HepG2 (cell line): ENCODE results near the gene SMARCA4. TPM values are rescaled to one million over a fixed set of nuclear protein-coding genes. Genes with fewer than 3 reads are reported as not detected.

Experiments used
- ATAC-seq: fragments of 200-7000 bp; cut with Tn5 transposase; 3 replicates; pipeline ENCODE4 v1.9.1; 2020; ENCODE audit warnings: mild to moderate bottlenecking, moderate library complexity
- BruUV-seq: library from RNA; stranded (reverse); fragments of 400-500 nt; replicated peaks from 2 replicates; lab custom pipeline; 2021; lab: Mats Ljungman, UMichigan
- CTCF ChIA-PET: fragments of 300-600 bp; formaldehyde crosslinking; extraction: SDS; loops from one replicate; lab custom pipeline; 2021; ENCODE audit warnings: low total read pairs, inconsistent platforms, low intra/inter-chr PET ratio; lab: Yijun Ruan, JAX
- POLR2A ChIA-PET: fragments of 350-600 bp; sonication (Branson Sonifier 250); formaldehyde crosslinking; loops from one replicate; lab custom pipeline; 2020; ENCODE audit warnings: antibody characterized with exemption, inconsistent platforms; lab: Yijun Ruan, JAX
- DNase-seq: peaks from one replicate; pipeline ENCODE4 v3.0.0-alpha.2; 2015; ENCODE audit warnings: low spot score
- FAIRE-seq: peaks from 3 replicates; lab custom pipeline; 2011; peaks lifted over from hg19 to GRCh38; lab: Jason Lieb, UNC
- H2AFZ ChIP-seq: one replicate; pipeline ENCODE4 v1.6.1; 2011; ENCODE audit warnings: low read length, inconsistent platforms
- H3K27ac ChIP-seq: fragments of 300-600 bp; 3 replicates; pipeline ENCODE4 v1.8.0; 2011; ENCODE audit warnings: mixed run types, mild to moderate bottlenecking, mixed read lengths, low read length, inconsistent platforms; ENCODE audit not compliant: insufficient read depth; ENCODE audit errors: extremely low read length
- H3K27me3 ChIP-seq, 2 experiments: fragments of 200-600 bp in 1 of 2; 2 replicates in 1 of 2; 3 replicates in 1 of 2; pipeline versions ENCODE4 v1.6.0 to v1.8.0; 2011; ENCODE audit warnings: low read length in 2 of 2, mild to moderate bottlenecking in 2 of 2, moderate library complexity in 2 of 2, inconsistent platforms in 1 of 2; ENCODE audit not compliant: insufficient read depth in 2 of 2, control insufficient read depth in 1 of 2
- H3K36me3 ChIP-seq, 2 experiments: fragments of 200-600 bp in 1 of 2; replicated peaks in 1 of 2; 2 replicates in 1 of 2; 3 replicates in 1 of 2; pipeline versions ENCODE4 v1.5.1 to v1.8.0; 2011; ENCODE audit warnings: low read length in 2 of 2, inconsistent platforms in 1 of 2; ENCODE audit not compliant: insufficient read depth in 2 of 2, control insufficient read depth in 1 of 2
- H3K4me1 ChIP-seq: 2 replicates; pipeline ENCODE4 v1.5.1; 2012; ENCODE audit warnings: low read length, inconsistent platforms; ENCODE audit not compliant: insufficient read depth
- H3K4me2 ChIP-seq: 2 replicates; pipeline ENCODE4 v1.6.0; 2011; ENCODE audit warnings: low read depth, low read length, inconsistent platforms
- H3K4me3 ChIP-seq, 3 experiments: fragments of 200-600 bp in 1 of 3; sonication (generic), shearing (Covaris generic) in 1 of 3; replicated peaks in 1 of 3; 2 replicates each; pipeline ENCODE4 v1.5.1; 2011 to 2016; ENCODE audit warnings: low read length in 3 of 3, inconsistent platforms in 2 of 3, low read depth in 2 of 3, mild to moderate bottlenecking in 2 of 3, control low read depth in 1 of 3, mixed read lengths in 1 of 3; ENCODE audit not compliant: insufficient read depth in 1 of 3
- H3K79me2 ChIP-seq: one replicate; pipeline ENCODE4 v1.6.1; 2011; ENCODE audit warnings: low read length, inconsistent platforms; ENCODE audit not compliant: insufficient read depth
- H3K9ac ChIP-seq: 2 replicates; pipeline ENCODE4 v1.6.0; 2011; ENCODE audit warnings: mild to moderate bottlenecking, low read depth, low read length, inconsistent platforms; ENCODE audit not compliant: insufficient read depth
- H3K9me3 ChIP-seq: 2 replicates; pipeline ENCODE4 v1.5.1; 2012; ENCODE audit warnings: mild to moderate bottlenecking, low read length
- H4K20me1 ChIP-seq: 2 replicates; pipeline ENCODE4 v1.6.0; 2011; ENCODE audit warnings: inconsistent platforms, mild to moderate bottlenecking, low read length, moderate library complexity; ENCODE audit not compliant: insufficient read depth
- CAMTA2 ChIP-seq: sonication (generic); formaldehyde crosslinking; IDR thresholded peaks from 2 replicates; pipeline ENCODE4 v1.4.0; 2020; ENCODE audit warnings: mild to moderate bottlenecking, missing genetic modification reagents, borderline replicate concordance
- CSRNP1 ChIP-seq: sonication (generic); formaldehyde crosslinking; IDR thresholded peaks from 2 replicates; pipeline ENCODE4 v1.8.1; 2023; ENCODE audit warnings: mild to moderate bottlenecking, missing genetic modification reagents
- MED13 ChIP-seq: sonication (generic); formaldehyde crosslinking; IDR thresholded peaks from 2 replicates; pipeline ENCODE4 v1.5.0; 2020; ENCODE audit warnings: missing genetic modification reagents
- MTERF4 ChIP-seq: sonication (generic); formaldehyde crosslinking; IDR thresholded peaks from 2 replicates; pipeline ENCODE4 v1.8.0; 2023; ENCODE audit warnings: mild to moderate bottlenecking, missing genetic modification reagents
- TOE1 ChIP-seq: sonication (generic); formaldehyde crosslinking; IDR thresholded peaks from 2 replicates; pipeline ENCODE4 v1.4.0; 2020; ENCODE audit warnings: mild to moderate bottlenecking, missing genetic modification reagents
- ZBTB43 ChIP-seq: sonication (generic); formaldehyde crosslinking; conservative IDR thresholded peaks from 2 replicates; pipeline ENCODE4 v1.4.0; 2020; ENCODE audit warnings: missing genetic modification reagents
- ZNF12 ChIP-seq: sonication (generic); formaldehyde crosslinking; IDR thresholded peaks from 2 replicates; pipeline ENCODE4 v1.5.0; 2020; ENCODE audit warnings: missing genetic modification reagents
- ZNF672 ChIP-seq: sonication (generic); formaldehyde crosslinking; IDR thresholded peaks from 2 replicates; pipeline ENCODE4 v1.8.1; 2022; ENCODE audit warnings: missing genetic modification reagents
- ZNF772 ChIP-seq: sonication (generic); formaldehyde crosslinking; IDR thresholded peaks from 2 replicates; pipeline ENCODE4 v1.5.0; 2020; ENCODE audit warnings: mild to moderate bottlenecking, missing genetic modification reagents
- ZSCAN25 ChIP-seq: sonication (generic); formaldehyde crosslinking; IDR thresholded peaks from 2 replicates; pipeline ENCODE4 v1.8.0; 2022; ENCODE audit warnings: mild to moderate bottlenecking, missing genetic modification reagents
- whole genome bisulfite sequencing: methylation state at CpG from one replicate; pipeline ENCODE4 v1.1.6; 2017; ENCODE audit warnings: low lambda C conversion rate; 5-methylcytosine and 5-hydroxymethylcytosine counted together
- in situ Hi-C: cut with HindIII; loops from 2 replicates; pipeline ENCODE4 v1.10.0; 2017; ENCODE audit warnings: low pct_unique_long_range_greater_than_20kb; ENCODE audit not compliant: extremely low pct_ligation_motif_present
- intact Hi-C: fragments of 100-400 bp; cut with micrococcal nuclease; formaldehyde crosslinking; loops from one replicate; pipeline ENCODE4 v1.10.0; 2022; ENCODE audit not compliant: unreplicated experiment
- polyA plus RNA-seq, 8 experiments: library from polyadenylated mRNA; depleted of rRNA in 3 of 8; stranded (reverse) in 7 of 8; unstranded in 1 of 8; fragments of >200 nt; fragmentation: Illumina TruSeq in 4 of 8; extraction: Trizol in 4 of 8; gene quantifications; 2 replicates each; pipeline versions ENCODE4 v1.2.1 to v1.2.3, GENCODE V29; 2011 to 2016; ENCODE audit warnings: low read depth in 4 of 8, missing spikeins in 1 of 8, mixed read lengths in 1 of 8; ENCODE audit not compliant: insufficient read depth in 1 of 8
- total RNA-seq, 5 experiments: library from RNA; depleted of rRNA; stranded (reverse); fragments of >200 nt; fragmentation: Illumina TruSeq; extraction: Trizol; gene quantifications; 2 replicates each; pipeline ENCODE4 v1.2.3, GENCODE V29; 2016; ENCODE audit warnings: low read depth in 1 of 5

SMARCA4 gene
- total and polyA plus RNA-seq, 2 of the 13 experiments (the other 11 are each of a cell fraction or from before 2014, with no cell fraction given) = 25.4 to 45.9 TPM

GRCh38 chr19:10952809-10953208, 8.0 kb upstream of the SMARCA4 start:
- POLR2A ChIA-PET = no interaction called here
- no peak overlapping the region for H3K4me3 ChIP-seq
- H3K4me1 ChIP-seq = peaks cover 34% of the 10 kb centered on the region
- CTCF ChIA-PET = no interaction called here
- H3K9ac ChIP-seq = no peak overlapping the region
- TF ChIP-seq MED13 (CRISPR knock-in tag) = no peak
- no peak for TF ChIP-seq CSRNP1 (CRISPR knock-in tag)
- no peak for TF ChIP-seq CAMTA2
- no peak for TF ChIP-seq ZNF772 (CRISPR knock-in tag)
- TF ChIP-seq ZBTB43 (CRISPR knock-in tag) = no peak
- TF ChIP-seq ZSCAN25 (CRISPR knock-in tag) = no peak
- TF ChIP-seq ZNF12 (CRISPR knock-in tag) = no peak
- no peak for TF ChIP-seq ZNF672 (CRISPR knock-in tag)
- TF ChIP-seq TOE1 = no peak
- no peak for TF ChIP-seq MTERF4 (CRISPR knock-in tag)
- in situ Hi-C loops (no loop called here), intact Hi-C loops (no loop called here)
- no peak overlapping the region for H2AFZ ChIP-seq
- H3K79me2 ChIP-seq = no peaks in the 10 kb centered on the region
- BruUV-seq = no TSS peak
- no peak for ATAC-seq
- H3K27me3 ChIP-seq = no peaks in the 10 kb centered on the region
- no peaks in the 10 kb centered on the region for H4K20me1 ChIP-seq
- no peak for DNase-seq
- FAIRE-seq = no peak
- no peak overlapping the region for H3K27ac ChIP-seq
- 76% methylated on average over 6 of the region's 6 CpGs for WGBS
- H3K9me3 ChIP-seq = no peaks in the 10 kb centered on the region
- H3K36me3 ChIP-seq = no peaks in the 10 kb centered on the region
- H3K4me2 ChIP-seq = no peak overlapping the region
